HG03439 (cell line): ENCODE results near the gene ADRA1B.

Source experiments
- ATAC-seq: cut with Tn5 transposase; IDR thresholded peaks from one replicate; pipeline ENCODE4 v1.9.1; 2021; ENCODE audit warnings: mild to moderate bottlenecking, moderate library complexity; ENCODE audit not compliant: unreplicated experiment

ADRA1B gene

GRCh38 chr5:159923008-159923407 is 6.7 kb downstream of the ADRA1B start:
- ATAC-seq, result no peak

DNA sequence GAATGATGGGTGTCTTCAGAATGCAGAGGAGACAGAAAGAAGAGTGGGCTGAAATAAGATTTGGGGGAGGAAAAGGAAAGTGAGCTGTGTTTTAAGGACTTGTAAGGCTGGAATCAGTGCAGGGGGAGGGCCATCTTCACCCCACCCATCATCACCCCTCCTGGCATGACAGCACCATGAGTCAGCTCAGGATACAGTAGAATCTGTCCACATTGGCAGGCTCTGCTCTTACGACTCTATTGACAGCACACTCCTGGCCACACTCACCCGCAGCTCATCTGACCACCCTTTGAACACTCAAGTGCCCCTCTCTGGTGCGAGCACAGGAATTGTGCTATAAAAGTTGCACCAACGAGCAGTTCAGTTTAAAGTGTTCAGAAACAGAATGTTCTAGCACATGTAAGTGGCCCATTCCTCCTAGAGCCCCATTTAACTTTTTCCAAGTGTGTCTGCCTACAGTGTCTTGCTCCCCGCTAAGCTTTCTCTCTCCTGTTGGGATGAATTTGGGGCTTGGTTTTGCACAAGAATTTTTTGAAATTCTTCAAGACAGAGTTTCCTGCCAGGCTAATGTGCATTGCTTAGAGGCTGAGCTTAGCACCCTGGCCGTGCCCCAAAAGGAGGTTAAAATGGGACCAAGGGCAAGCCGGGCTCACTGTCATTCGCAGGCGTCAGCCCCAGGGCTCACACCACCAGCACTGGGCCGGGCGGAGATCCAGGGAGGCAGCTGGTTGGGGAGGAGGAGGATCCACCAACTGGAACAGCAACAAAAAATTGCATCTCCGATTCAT is 12.0 kb downstream of the ADRA1B start:
- ATAC-seq, result no peak

GRCh38 chr5:159929176-159929575 is 12.9 kb downstream of the ADRA1B start:
- ATAC-seq, result no peak

GRCh38 chr5:159933531-159934485 is 17.5 kb downstream of the ADRA1B start:
- ATAC-seq, result no peak

GRCh38 chr5:159935946-159936345 is 19.7 kb downstream of the ADRA1B start:
- no peak for ATAC-seq

DNA sequence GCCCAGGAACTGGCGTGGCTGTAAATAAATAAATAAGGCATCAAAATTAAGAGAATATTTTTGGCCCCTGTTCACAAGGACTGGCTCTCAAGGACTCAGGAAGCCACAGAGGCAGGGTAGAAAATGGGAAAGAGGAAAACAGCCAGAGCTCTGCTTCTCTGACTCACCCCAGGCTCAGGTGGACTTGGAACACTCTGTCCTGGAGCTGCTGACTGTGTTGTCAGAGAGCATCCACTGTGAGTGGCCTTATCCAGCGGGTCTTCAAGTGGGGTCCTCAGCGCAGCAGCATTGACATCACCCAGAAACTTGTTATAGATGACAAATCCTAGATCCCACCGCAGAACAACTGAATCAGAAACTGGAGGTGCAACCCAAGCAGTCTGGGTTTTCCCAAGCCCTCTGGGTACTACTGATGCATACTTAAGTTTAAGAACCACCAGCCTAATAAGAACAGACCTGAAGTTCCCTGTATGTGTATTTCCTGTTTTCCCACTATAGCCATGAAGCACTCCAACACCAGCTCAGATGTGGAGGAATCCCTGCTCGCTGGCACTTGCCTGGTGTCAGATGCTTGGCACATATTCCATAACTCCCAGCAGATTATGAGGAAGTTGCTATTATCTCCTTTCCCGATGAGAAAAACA is 20.5 kb downstream of the ADRA1B start:
- ATAC-seq, result no peak

- ATAC-seq, result no peak
Observed at GRCh38 chr5:159937580-159937979, 21.3 kb downstream of the ADRA1B start.

GRCh38 chr5:159943326-159943725 is 27.0 kb downstream of the ADRA1B start:
- no peak for ATAC-seq

- ATAC-seq, result no peak
Observed at GRCh38 chr5:159944056-159944600, 27.8 kb downstream of the ADRA1B start.

- ATAC-seq, result no peak
Observed at GRCh38 chr5:159945359-159945758, 29.1 kb downstream of the ADRA1B start.

DNA sequence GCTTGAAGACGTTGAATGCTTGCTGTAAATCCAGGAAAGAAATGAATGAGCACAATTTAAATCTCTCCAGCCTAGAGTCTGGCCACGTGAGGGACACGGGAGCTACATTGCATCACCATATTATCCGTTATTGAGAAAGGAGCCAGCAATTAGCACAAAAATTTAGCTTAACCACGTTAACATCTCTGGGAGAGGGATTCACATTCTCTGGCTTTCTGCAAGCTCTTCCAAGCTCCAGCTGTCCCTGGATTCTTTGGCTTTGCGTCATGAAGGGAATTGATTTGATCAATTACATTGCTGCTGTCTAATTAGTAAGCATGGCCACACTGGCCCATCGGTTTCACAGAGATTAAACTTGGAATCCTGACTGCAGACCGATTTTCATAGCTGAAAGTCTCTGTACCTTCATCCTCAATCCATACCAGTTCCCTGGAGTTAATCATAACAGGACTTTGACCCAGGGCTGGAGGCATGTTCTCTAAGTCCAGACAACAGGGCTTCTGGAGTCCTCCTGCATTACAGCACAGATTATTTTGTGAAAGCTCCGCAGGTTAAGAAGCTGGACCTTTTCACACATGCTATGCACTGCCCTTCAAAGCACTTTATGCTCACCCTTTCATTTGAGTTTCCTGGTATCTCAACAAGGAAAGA is 31.6 kb downstream of the ADRA1B start:
- ATAC-seq, result no peak

GRCh38 chr5:159951387-159951786 is 35.1 kb downstream of the ADRA1B start:
- ATAC-seq, result no peak

- ATAC-seq, result no peak
Observed at GRCh38 chr5:159951834-159952233, 35.6 kb downstream of the ADRA1B start.

GRCh38 chr5:159953609-159954008 is 37.3 kb downstream of the ADRA1B start:
- ATAC-seq, result no peak

DNA sequence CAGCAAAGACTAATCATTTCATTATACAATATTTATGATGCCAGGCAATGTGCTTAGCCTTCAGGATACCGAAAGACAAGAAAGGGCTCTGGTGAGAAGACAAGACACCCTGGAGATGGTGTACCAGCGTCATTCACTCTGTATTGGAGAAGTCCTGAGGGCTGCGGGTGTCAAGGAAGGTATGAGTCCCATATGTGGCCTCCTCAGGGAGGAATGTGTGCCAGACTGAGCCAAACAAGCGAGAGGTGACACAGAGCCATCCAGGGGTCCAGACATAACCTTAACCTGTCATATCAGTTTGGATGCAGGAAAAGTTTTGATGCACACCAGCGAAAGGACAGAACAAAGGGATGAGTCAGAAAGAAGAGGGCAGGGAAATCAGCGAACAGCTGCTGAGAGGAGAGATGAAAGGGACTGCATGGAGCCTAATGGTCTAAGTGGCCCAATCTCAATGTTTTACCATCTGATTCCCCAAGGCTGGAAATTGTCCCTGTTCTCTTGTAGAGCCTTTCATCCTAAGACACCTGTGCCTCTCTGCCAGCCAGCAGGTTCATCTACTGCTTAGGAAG is 38.9 kb downstream of the ADRA1B start:
- ATAC-seq, result no peak

DNA sequence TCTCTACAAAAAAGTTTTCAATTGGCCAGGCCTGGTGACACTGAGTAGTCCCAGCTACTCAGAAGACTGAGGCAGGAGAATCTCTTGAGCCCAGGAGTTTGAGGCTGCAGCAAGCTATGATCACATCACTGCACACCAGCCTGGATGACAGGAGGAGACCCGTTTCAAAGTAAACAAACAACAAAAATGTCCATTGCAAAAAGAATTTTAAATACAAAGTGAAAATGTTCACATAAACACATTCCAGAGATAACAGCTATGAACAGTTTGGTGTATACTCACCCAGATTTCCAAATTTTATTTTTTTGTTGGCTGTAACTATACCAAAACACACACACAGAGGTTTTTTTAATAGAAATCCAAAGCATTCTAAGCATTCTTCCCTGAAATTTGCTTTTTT is 39.8 kb downstream of the ADRA1B start:
- no peak for ATAC-seq

GRCh38 chr5:159961176-159962160 is 45.2 kb downstream of the ADRA1B start:
- no peak for ATAC-seq

GRCh38 chr5:159962214-159962613 is 45.9 kb downstream of the ADRA1B start:
- no peak for ATAC-seq

- no peak for ATAC-seq
Observed at GRCh38 chr5:159963935-159964334, 47.7 kb downstream of the ADRA1B start.
